Measurements from ENCODE around the gene ELAC2.

ELAC2 gene

DNA sequence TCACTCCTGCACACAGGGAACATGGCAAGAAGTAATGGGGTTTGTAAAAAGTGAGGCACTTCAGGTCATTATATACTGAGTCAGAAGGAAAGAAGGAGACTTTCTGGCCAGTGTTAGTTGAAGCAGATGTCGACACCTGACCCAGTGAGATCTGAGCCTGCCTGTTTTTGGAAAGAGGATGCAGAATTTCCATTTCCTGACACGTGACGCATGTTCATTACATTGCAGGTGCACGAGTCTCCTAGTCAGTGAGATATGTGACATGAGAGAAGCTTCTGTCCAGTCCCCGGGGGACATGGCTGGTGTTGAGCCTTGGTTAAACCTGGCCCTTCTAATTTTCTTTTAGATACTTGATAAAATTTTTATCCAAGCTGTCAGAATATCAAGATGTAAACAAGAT is 62.3 kb downstream of the ELAC2 start:
- no peak overlapping the region for H3K9ac ChIP-seq (ENCODE audit: low read depth, low read length, poor library complexity, severe bottlenecking)
- no peak overlapping the region for H3K4me2 ChIP-seq (ENCODE audit: low read depth, low read length, poor library complexity, severe bottlenecking)

DNA sequence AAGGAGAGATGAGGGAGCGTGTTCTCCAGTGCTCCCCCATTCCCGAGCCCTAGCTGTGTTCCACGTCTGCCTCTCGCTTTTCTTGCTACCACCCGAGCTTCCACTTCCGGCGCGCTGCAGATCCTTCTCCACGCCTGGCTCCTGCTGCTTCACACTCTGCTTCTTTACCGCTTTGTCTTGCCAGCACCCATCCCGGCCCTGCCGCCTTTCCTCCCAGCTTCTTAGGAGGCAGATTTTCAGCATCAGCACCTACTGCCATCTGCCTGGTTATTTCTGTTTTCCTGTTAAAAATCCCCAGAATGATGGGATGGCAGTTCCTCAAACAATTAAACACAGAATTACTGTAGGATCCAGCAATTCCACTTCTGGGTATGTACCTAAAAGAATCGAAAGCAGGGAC is 64.7 kb downstream of the ELAC2 start:
- Histone ChIP-seq H3K4me3 (ENCODE audit: low read length, poor library complexity, severe bottlenecking) (no peak overlapping the region), H3K9me2 (replicated peaks; ENCODE audit: low read depth, low read length) (no peaks in the 10 kb centered on the region), H4K20me1 (ENCODE audit: insufficient read depth, low read length, poor library complexity, severe bottlenecking) (no peaks in the 10 kb centered on the region), H3K4me2 (ENCODE audit: low read depth, low read length, poor library complexity, severe bottlenecking) (no peak overlapping the region), H3K27me3 (ENCODE audit: insufficient read depth, low read length, poor library complexity, severe bottlenecking) (no peaks in the 10 kb centered on the region), H3K36me3 (ENCODE audit: insufficient read depth, low read length) (no peaks in the 10 kb centered on the region), H2AFZ (ENCODE audit: low read length) (no peak overlapping the region), H3K9ac (ENCODE audit: low read depth, low read length, poor library complexity, severe bottlenecking) (no peak overlapping the region), H3K9me3 (ENCODE audit: insufficient read depth, low read depth, low read length) (peaks cover 2% of the 10 kb centered on the region; the same call in 1 of the 2 replicates), H3F3A (ENCODE audit: low read depth) (no peaks in the 10 kb centered on the region), H3K79me2 (ENCODE audit: insufficient read depth, low read length) (no peaks in the 10 kb centered on the region), H3K4me1 (ENCODE audit: insufficient read depth, low read length, poor library complexity, severe bottlenecking) (no peaks in the 10 kb centered on the region)
- TF ChIP-seq CTCF (conservative IDR thresholded peaks at IDR 0.05; ENCODE audit: low read length) (no peak), EZH2phosphoT487 (IDR thresholded peaks at IDR 0.05; ENCODE audit: borderline replicate concordance) (no peak)

More for the DNA sequence above, 62.3 kb downstream of the ELAC2 start:
- Histone ChIP-seq H3K4me3 (ENCODE audit: low read length, poor library complexity, severe bottlenecking) (no peak overlapping the region), H3K36me3 (ENCODE audit: insufficient read depth, low read length) (no peaks in the 10 kb centered on the region), H3F3A (ENCODE audit: low read depth) (no peaks in the 10 kb centered on the region), H2AFZ (ENCODE audit: low read length) (no peak overlapping the region), H3K4me1 (ENCODE audit: insufficient read depth, low read length, poor library complexity, severe bottlenecking) (no peaks in the 10 kb centered on the region), H3K27me3 (ENCODE audit: insufficient read depth, low read length, poor library complexity, severe bottlenecking) (no peaks in the 10 kb centered on the region), H3K79me2 (ENCODE audit: insufficient read depth, low read length) (no peaks in the 10 kb centered on the region), H3K9me2 (replicated peaks; ENCODE audit: low read depth, low read length) (no peaks in the 10 kb centered on the region), H3K9me3 (ENCODE audit: insufficient read depth, low read depth, low read length) (peaks cover 2% of the 10 kb centered on the region; the same call in 1 of the 2 replicates), H4K20me1 (ENCODE audit: insufficient read depth, low read length, poor library complexity, severe bottlenecking) (no peaks in the 10 kb centered on the region)
- TF ChIP-seq CTCF (conservative IDR thresholded peaks at IDR 0.05; ENCODE audit: low read length) (no peak), EZH2phosphoT487 (IDR thresholded peaks at IDR 0.05; ENCODE audit: borderline replicate concordance) (no peak)

DNA sequence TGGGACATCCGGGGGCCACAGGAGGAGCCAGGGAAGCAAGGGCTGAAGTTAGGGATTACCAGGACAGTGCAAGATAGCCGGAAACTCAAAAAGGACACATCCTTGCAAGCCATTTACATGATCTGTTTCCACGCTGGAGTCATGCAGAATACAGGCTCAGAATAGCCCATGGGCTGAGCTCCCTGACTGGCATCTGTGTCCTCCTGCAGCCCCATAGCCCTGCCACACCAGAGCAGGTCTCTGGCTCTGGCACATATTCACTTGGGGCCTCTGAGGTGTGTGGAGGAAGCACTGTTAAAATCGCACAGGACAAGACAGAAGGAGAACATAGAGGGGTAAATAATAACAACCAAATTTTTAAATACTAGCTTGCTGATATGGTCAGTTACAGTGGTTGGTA is 65.8 kb downstream of the ELAC2 start:
- no peak overlapping the region for H3K4me2 ChIP-seq (ENCODE audit: low read depth, low read length, poor library complexity, severe bottlenecking)
- H3K36me3 ChIP-seq (ENCODE audit: insufficient read depth, low read length), result no peaks in the 10 kb centered on the region
- H3K9me3 ChIP-seq (ENCODE audit: insufficient read depth, low read depth, low read length), result no peaks in the 10 kb centered on the region; the same call in 1 of the 2 replicates
- H3K9me2 ChIP-seq (replicated peaks; ENCODE audit: low read depth, low read length), result no peaks in the 10 kb centered on the region
- H3F3A ChIP-seq (ENCODE audit: low read depth), result no peaks in the 10 kb centered on the region
- no peak overlapping the region for H3K9ac ChIP-seq (ENCODE audit: low read depth, low read length, poor library complexity, severe bottlenecking)
- H3K4me3 ChIP-seq (ENCODE audit: low read length, poor library complexity, severe bottlenecking), result no peak overlapping the region
- no peaks in the 10 kb centered on the region for H3K4me1 ChIP-seq (ENCODE audit: insufficient read depth, low read length, poor library complexity, severe bottlenecking)
- H3K27me3 ChIP-seq (ENCODE audit: insufficient read depth, low read length, poor library complexity, severe bottlenecking), result no peaks in the 10 kb centered on the region
- H2AFZ ChIP-seq (ENCODE audit: low read length), result no peak overlapping the region
- no peaks in the 10 kb centered on the region for H3K79me2 ChIP-seq (ENCODE audit: insufficient read depth, low read length)
- TF ChIP-seq EZH2phosphoT487 (IDR thresholded peaks at IDR 0.05; ENCODE audit: borderline replicate concordance) (no peak), CTCF (conservative IDR thresholded peaks at IDR 0.05; ENCODE audit: low read length) (no peak)
- no peaks in the 10 kb centered on the region for H4K20me1 ChIP-seq (ENCODE audit: insufficient read depth, low read length, poor library complexity, severe bottlenecking)

All from Loucy (cell line).